NCI-H2196 (cell line): ENCODE results near the gene APOC4.
"Not testable (repeated sequence)": the region's sequence is repeated elsewhere in the genome, so short reads cannot be mapped to it uniquely, and the experiment has no call there.

Experiments
- DNase-seq: peaks from one replicate; lab custom pipeline; 2025; ENCODE audit not compliant: unreplicated experiment; lab: John Stamatoyannopoulos, UW

Gene APOC4

GRCh38 chr19:44942067-44942571, at the start of gene APOC4:
APOC4 (plus strand) TSS chr19:44942237; CDS start chr19:44942278, 41 bp downstream.
- DNase-seq, result no peak

GRCh38 chr19:44892932-44893331, 49.1 kb upstream of the APOC4 start:
- no peak for DNase-seq

- DNase-seq, result no peak
These were observed 48.5 kb upstream of the APOC4 start for GRCh38 chr19:44893332-44894051.

GRCh38 chr19:44894052-44894400, 48.0 kb upstream of the APOC4 start:
- DNase-seq, result no peak

GRCh38 chr19:44894946-44895345, 47.1 kb upstream of the APOC4 start:
- DNase-seq, result no peak

- DNase-seq, result no peak
These were observed 44.2 kb upstream of the APOC4 start for GRCh38 chr19:44897835-44898234.

- DNase-seq, result no peak
These were observed 41.5 kb upstream of the APOC4 start for GRCh38 chr19:44900328-44901244.

GRCh38 chr19:44903216-44903601, 38.8 kb upstream of the APOC4 start:
- no peak for DNase-seq

GRCh38 chr19:44903602-44904425, 38.2 kb upstream of the APOC4 start:
- DNase-seq, result peak; percentile 76

GRCh38 chr19:44904426-44904994, 37.5 kb upstream of the APOC4 start:
- no peak for DNase-seq

- no peak for DNase-seq
These were observed 36.4 kb upstream of the APOC4 start, which contains the start of gene APOE for GRCh38 chr19:44905437-44906160. APOE (plus strand) TSS chr19:44905796; CDS start chr19:44906625, 829 bp downstream.

GRCh38 chr19:44907613-44908012, 34.4 kb upstream of the APOC4 start:
- DNase-seq, result no peak

GRCh38 chr19:44908074-44908835, 33.8 kb upstream of the APOC4 start:
- DNase-seq, result no peak

GRCh38 chr19:44908836-44909261, 33.2 kb upstream of the APOC4 start:
- no peak for DNase-seq

- no peak for DNase-seq
These were observed 32.3 kb upstream of the APOC4 start for GRCh38 chr19:44909775-44910174.

GRCh38 chr19:44911896-44912295, 30.1 kb upstream of the APOC4 start:
- not testable (repeated sequence) for DNase-seq

GRCh38 chr19:44912854-44913253, 29.2 kb upstream of the APOC4 start:
- no peak for DNase-seq

- DNase-seq, result not testable (repeated sequence)
These were observed 28.3 kb upstream of the APOC4 start for GRCh38 chr19:44913512-44914432.
